IMR-90 (cell line): Measurements from ENCODE around the gene RSL1D1. TPM values are rescaled to one million over a fixed set of nuclear protein-coding genes. Genes with fewer than 3 reads are reported as not detected.

Experiments used
- ATAC-seq: fragments of 200-7000 bp; cut with Tn5 transposase; 2 replicates; pipeline ENCODE4 v1.9.1; 2020; ENCODE audit warnings: low read depth, mild to moderate bottlenecking, moderate library complexity
- BruUV-seq: library from RNA; stranded (reverse); fragments of 400-500 nt; replicated peaks from 2 replicates; lab custom pipeline; 2021; lab: Mats Ljungman, UMichigan
- CTCF ChIA-PET: fragments of 300-600 bp; formaldehyde crosslinking; extraction: SDS; loops from one replicate; lab custom pipeline; 2021; ENCODE audit warnings: antibody characterized with exemption; lab: Yijun Ruan, JAX
- POLR2A ChIA-PET: fragments of 300-600 bp; sonication (Branson Sonifier 250); formaldehyde crosslinking; loops from one replicate; lab custom pipeline; 2022; ENCODE audit warnings: antibody characterized with exemption; ENCODE audit not compliant: unreplicated experiment; lab: Charles Lee
- DNase-seq: peaks from one replicate; pipeline ENCODE4 v3.0.0; 2013
- H2AFZ ChIP-seq: replicated peaks from 2 replicates; pipeline ENCODE3; 2013; ENCODE audit warnings: low read length, mild to moderate bottlenecking; ENCODE audit not compliant: poor library complexity
- H2AK5ac ChIP-seq: 2 replicates; pipeline ENCODE4 v1.6.1; 2013; ENCODE audit warnings: low read depth, low read length, inconsistent platforms
- H2AK9ac ChIP-seq: replicated peaks from 2 replicates; pipeline ENCODE3; 2013; ENCODE audit warnings: mild to moderate bottlenecking, low read depth, low read length, moderate library complexity; ENCODE audit not compliant: poor library complexity
- H2BK120ac ChIP-seq: 2 replicates; pipeline ENCODE4 v1.6.1; 2013; ENCODE audit warnings: low read depth, low read length, inconsistent platforms
- H2BK15ac ChIP-seq: 3 replicates; pipeline ENCODE4 v1.6.1; 2013; ENCODE audit warnings: low read depth, low read length, inconsistent platforms
- H2BK20ac ChIP-seq: 2 replicates; pipeline ENCODE4 v1.6.1; 2013; ENCODE audit warnings: low read depth, mild to moderate bottlenecking, inconsistent platforms, low read length, moderate library complexity
- H2BK5ac ChIP-seq: 2 replicates; pipeline ENCODE4 v1.6.1; 2013; ENCODE audit warnings: mild to moderate bottlenecking, low read depth, low read length, inconsistent platforms; ENCODE audit not compliant: poor library complexity, severe bottlenecking
- H3K14ac ChIP-seq: replicated peaks from 2 replicates; pipeline ENCODE4 v1.6.1; 2013; ENCODE audit warnings: low read depth, low read length, inconsistent platforms
- H3K18ac ChIP-seq: 2 replicates; pipeline ENCODE4 v1.6.1; 2013; ENCODE audit warnings: low read depth, low read length, control low read depth
- H3K23ac ChIP-seq: 2 replicates; pipeline ENCODE4 v1.6.1; 2013; ENCODE audit warnings: low read depth, low read length, inconsistent platforms
- H3K27ac ChIP-seq: 2 replicates; pipeline ENCODE4 v1.5.1; 2013; ENCODE audit warnings: mild to moderate bottlenecking, control low read depth, low read length; ENCODE audit not compliant: insufficient read depth
- H3K27me3 ChIP-seq: 2 replicates; pipeline ENCODE4 v1.6.1; 2013; ENCODE audit warnings: low read length; ENCODE audit not compliant: control insufficient read depth, insufficient read depth
- H3K36me3 ChIP-seq: 2 replicates; pipeline ENCODE4 v1.6.1; 2013; ENCODE audit warnings: low read length, mixed read lengths; ENCODE audit not compliant: control insufficient read depth, insufficient read depth
- H3K4ac ChIP-seq: 2 replicates; pipeline ENCODE4 v1.6.1; 2013; ENCODE audit warnings: low read depth, low read length, inconsistent platforms
- H3K4me1 ChIP-seq: 2 replicates; pipeline ENCODE4 v1.6.1; 2013; ENCODE audit warnings: low read length, mixed read lengths; ENCODE audit not compliant: control insufficient read depth, insufficient read depth
- H3K4me2 ChIP-seq: 2 replicates; pipeline ENCODE4 v1.6.1; 2013; ENCODE audit warnings: low read depth, mild to moderate bottlenecking, control low read depth, low read length, moderate library complexity
- H3K4me3 ChIP-seq: 2 replicates; pipeline ENCODE4 v1.5.1; 2013; ENCODE audit warnings: low read depth, mild to moderate bottlenecking, control low read depth, low read length, moderate library complexity; ENCODE audit not compliant: insufficient read depth
- H3K56ac ChIP-seq: 2 replicates; pipeline ENCODE4 v1.6.1; 2013; ENCODE audit warnings: low read length, inconsistent platforms; ENCODE audit not compliant: insufficient read depth; ENCODE audit errors: extremely low read depth
- H3K79me1 ChIP-seq, 2 experiments: 2 replicates each; pipeline ENCODE4 v1.6.1; 2013; ENCODE audit warnings: low read length in 2 of 2, inconsistent platforms in 1 of 2, low read depth in 1 of 2
- H3K9ac ChIP-seq: 2 replicates; pipeline ENCODE4 v1.6.1; 2013; ENCODE audit warnings: low read depth, low read length, control low read depth
- H3K9me1 ChIP-seq: 2 replicates; pipeline ENCODE4 v1.6.1; 2013; ENCODE audit warnings: low read length, inconsistent platforms; ENCODE audit not compliant: insufficient read depth
- H3K9me3 ChIP-seq: 2 replicates; pipeline ENCODE4 v1.6.1; 2013; ENCODE audit warnings: low read length; ENCODE audit not compliant: control insufficient read depth, insufficient read depth
- H4K20me1 ChIP-seq: 2 replicates; pipeline ENCODE4 v1.6.1; 2013; ENCODE audit warnings: low read length, inconsistent platforms; ENCODE audit not compliant: insufficient read depth
- H4K5ac ChIP-seq: 2 replicates; pipeline ENCODE4 v1.6.1; 2013; ENCODE audit warnings: mild to moderate bottlenecking, low read depth, low read length, control low read depth
- H4K8ac ChIP-seq, 2 experiments: 2 replicates each; pipeline ENCODE4 v1.6.1; 2013; ENCODE audit warnings: low read depth in 2 of 2, low read length in 2 of 2, control low read depth in 1 of 2, inconsistent platforms in 1 of 2
- H4K91ac ChIP-seq: 2 replicates; pipeline ENCODE4 v1.6.1; 2013; ENCODE audit warnings: low read depth, low read length, inconsistent platforms; ENCODE audit not compliant: insufficient read depth
- BHLHE40 ChIP-seq: fragments of 150-350 bp; IDR thresholded peaks from 2 replicates; pipeline ENCODE4 v1.6.1; 2016; ENCODE audit warnings: mild to moderate bottlenecking, low read depth, low read length
- CEBPB ChIP-seq: IDR thresholded peaks from 2 replicates; pipeline ENCODE4 v1.6.1; 2012; ENCODE audit warnings: low read depth, low read length, improper control_type of control experiment
- CHD1 ChIP-seq: IDR thresholded peaks from 2 replicates; pipeline ENCODE4 v1.6.1; 2012; ENCODE audit warnings: low read depth, low read length, improper control_type of control experiment
- CTCF ChIP-seq: conservative IDR thresholded peaks from 2 replicates; pipeline ENCODE4 v1.5.1; 2012; ENCODE audit warnings: mild to moderate bottlenecking, low read depth, low read length, improper control_type of control experiment
- ELK1 ChIP-seq: fragments of 150-350 bp; IDR thresholded peaks from 2 replicates; pipeline ENCODE4 v1.6.1; 2016; ENCODE audit warnings: low read depth, mild to moderate bottlenecking, low read length, moderate library complexity, borderline replicate concordance
- FOS ChIP-seq: fragments of 150-350 bp; IDR thresholded peaks from 2 replicates; pipeline ENCODE4 v1.6.1; 2016; ENCODE audit warnings: low read depth, low read length
- MAFK ChIP-seq: IDR thresholded peaks from 2 replicates; pipeline ENCODE4 v1.6.1; 2012; ENCODE audit warnings: low read depth, low read length, improper control_type of control experiment
- MAZ ChIP-seq: IDR thresholded peaks from 2 replicates; pipeline ENCODE4 v1.6.1; 2012; ENCODE audit warnings: low read depth, mild to moderate bottlenecking, low read length, improper control_type of control experiment, moderate library complexity, borderline replicate concordance
- MXI1 ChIP-seq: IDR thresholded peaks from 2 replicates; pipeline ENCODE4 v1.6.1; 2012; ENCODE audit warnings: low read depth, mild to moderate bottlenecking, low read length, moderate library complexity, borderline replicate concordance
- NFE2L2 ChIP-seq: fragments of 150-350 bp; IDR thresholded peaks from 2 replicates; pipeline ENCODE4 v1.6.1; 2016; ENCODE audit warnings: low read depth, mild to moderate bottlenecking, low read length
- POLR2A ChIP-seq: IDR thresholded peaks from 2 replicates; pipeline ENCODE4 v1.6.1; 2012; ENCODE audit warnings: mild to moderate bottlenecking, low read depth, low read length
- RAD21 ChIP-seq: IDR thresholded peaks from 2 replicates; pipeline ENCODE4 v1.6.1; 2012; ENCODE audit warnings: low read length, improper control_type of control experiment
- RCOR1 ChIP-seq: IDR thresholded peaks from 2 replicates; pipeline ENCODE4 v1.6.1; 2012; ENCODE audit warnings: mild to moderate bottlenecking, low read length, improper control_type of control experiment; ENCODE audit not compliant: insufficient replicate concordance
- RFX5 ChIP-seq: IDR thresholded peaks from 2 replicates; pipeline ENCODE4 v1.8.0; 2012; ENCODE audit warnings: low read depth, mild to moderate bottlenecking, low read length, moderate library complexity
- SMC3 ChIP-seq: fragments of 150-350 bp; IDR thresholded peaks from 2 replicates; pipeline ENCODE4 v1.6.1; 2016; ENCODE audit warnings: low read depth, mild to moderate bottlenecking, antibody characterized with exemption, low read length, moderate library complexity
- WGBS, 2 experiments: methylation state at CpG; one replicate each; pipeline versions ENCODE4 v1.1.5 to v1.1.7; 2013; ENCODE audit warnings: missing lambda C conversion rate in 2 of 2; ENCODE audit not compliant: insufficient read length in 1 of 2; ENCODE audit errors: extremely low coverage in 2 of 2; 5-methylcytosine and 5-hydroxymethylcytosine counted together
- dilution Hi-C: fragments of 300-500 bp; cut with HindIII; formaldehyde crosslinking; loops from one replicate; pipeline ENCODE4 v1.14.3; 2018; ENCODE audit warnings: low sequenced_read_pairs; ENCODE audit not compliant: unreplicated experiment
- in situ Hi-C: fragments of 300-500 bp; cut with MboI; formaldehyde crosslinking; loops from 3 replicates; pipeline ENCODE4 v1.14.3; 2019; ENCODE audit warnings: low sequenced_read_pairs, inconsistent platforms, mixed read lengths
- intact Hi-C: fragments of 100-400 bp; cut with micrococcal nuclease; formaldehyde crosslinking; loops from 2 replicates; pipeline ENCODE4 v1.10.0; 2022
- polyA plus RNA-seq, 3 experiments: library from polyadenylated mRNA; depleted of rRNA; stranded (reverse); fragments of >200 nt; gene quantifications; 2 replicates each; pipeline ENCODE4 v1.2.3, GENCODE V29; 2012; ENCODE audit warnings: low replicate concordance in 1 of 3
- total RNA-seq: library from RNA; depleted of rRNA; stranded (reverse); fragments of >200 nt; gene quantifications from 2 replicates; pipeline ENCODE4 v1.2.3, GENCODE V29; 2012

The RSL1D1 gene
- total and polyA plus RNA-seq, 2 of the 4 experiments (the other 2 are of a cell fraction), result 63.8 to 77.4 TPM

GRCh38 chr16:11797166-11797956 lies 54.0 kb downstream of the RSL1D1 start, which contains the start of gene ZC3H7A:
Gene ZC3H7A, minus strand, starts transcription at chr16:11797258. Its CDS starts 14,904 bp downstream, at chr16:11782354.
- H2BK15ac ChIP-seq, result peak within 1 kb of the TSS; percentile 46; the same call in 2 of the 3 replicates
- H2BK120ac ChIP-seq, result peak within 1 kb of the TSS; percentile 70
- H3K4me2 ChIP-seq, result peak within 1 kb of the TSS; percentile 94
- POLR2A ChIA-PET, result interaction anchor here (1.0 to 1.1 kb wide), 2 partner anchors 61 to 210 kb away, joined by 3 to 5 read pairs; no protein-coding TSS in a partner anchor
- H4K20me1 ChIP-seq, result peaks cover 37% of the 10 kb centered on the region
- peak within 1 kb of the TSS; percentile 95 for H3K4ac ChIP-seq
- H4K8ac ChIP-seq, result peak within 1 kb of the TSS; percentile 93 to 96
- peaks cover 3% of the 10 kb centered on the region for H3K36me3 ChIP-seq
- peak within 1 kb of the TSS; percentile 71 for H3K18ac ChIP-seq
- H2BK5ac ChIP-seq, result peak within 1 kb of the TSS; percentile 83
- H3K79me1 ChIP-seq, result peaks cover 20 to 79% of the 10 kb centered on the region in 2 experiments
- H2AK9ac ChIP-seq, result peak within 1 kb of the TSS; percentile 98
- ATAC-seq (peak; percentile 95), DNase-seq (peak; percentile 97)
- H3K9me1 ChIP-seq, result peaks cover 25% of the 10 kb centered on the region
- peak within 1 kb of the TSS; percentile 73 for H3K4me3 ChIP-seq
- no peaks in the 10 kb centered on the region for H3K27me3 ChIP-seq
- 0% methylated on average over 37 of the region's 80 CpGs; no CpG with 5 or more reads in 1 of the 2 experiments for WGBS, 2 experiments
- H2BK20ac ChIP-seq, result no peak within 1 kb of the TSS
- peaks cover 27% of the 10 kb centered on the region for H3K4me1 ChIP-seq
- peak within 1 kb of the TSS; percentile 83 for H3K56ac ChIP-seq
- dilution Hi-C loops (no loop called here), intact Hi-C loops (no loop called here), in situ Hi-C loops (no loop called here)
- peak within 1 kb of the TSS; percentile 81 for H4K5ac ChIP-seq
- peak within 1 kb of the TSS; percentile 98 for H3K9ac ChIP-seq
- CTCF ChIA-PET, result interaction anchor here (0.6 to 1.6 kb wide), 12 partner anchors 10 to 258 kb away, joined by 3 to 12 read pairs (median 5); no protein-coding TSS in a partner anchor
- peak within 1 kb of the TSS; percentile 90 for H2AFZ ChIP-seq
- no peaks in the 10 kb centered on the region for H3K9me3 ChIP-seq
- H3K23ac ChIP-seq, result peak within 1 kb of the TSS; percentile 95
- H4K91ac ChIP-seq, result peak within 1 kb of the TSS; percentile 89
- H3K27ac ChIP-seq, result peak within 1 kb of the TSS; percentile 95
- TSS peak; percentile 67 for BruUV-seq
- H3K14ac ChIP-seq, result peak within 1 kb of the TSS; percentile 96
- H2AK5ac ChIP-seq, result peak within 1 kb of the TSS; percentile 87
- TF ChIP-seq RFX5 (peak; percentile 53; the same call in 1 of the 2 replicates), POLR2A (peak; percentile 96), MAFK (no peak), CEBPB (no peak), SMC3 (no peak), NFE2L2 (no peak), RAD21 (no peak), ELK1 (no peak), BHLHE40 (no peak), CTCF (peak; percentile 83), MXI1 (peak; percentile 39; the same call in 1 of the 2 replicates), CHD1 (no peak), RCOR1 (no peak), FOS (no peak), MAZ (peak; percentile 80; the same call in 1 of the 2 replicates)
